ENCODE data around the gene SPIC. TPM values are rescaled to one million over a fixed set of nuclear protein-coding genes. Genes with fewer than 3 reads are reported as not detected.

Gene SPIC
- total RNA-seq, 1 experiment from 2014 or later, result not detected

GRCh38 chr12:101474248-101474647 is 888 bp upstream of the SPIC start:
- intact Hi-C loops (cut with micrococcal nuclease), result no loop called here
- CTCF ChIA-PET, result no interaction called here
- no TSS peak for BruUV-seq (replicated peaks)

GRCh38 chr12:101475751-101476305 is 692 bp downstream of the SPIC start:
- no peak overlapping the region for H3K27ac ChIP-seq (ENCODE audit: low read length)
- H3K9me2 ChIP-seq (replicated peaks; ENCODE audit: low read length), result no peaks in the 10 kb centered on the region
- H3K79me2 ChIP-seq (ENCODE audit: low read length), result no peaks in the 10 kb centered on the region
- no peak overlapping the region for H3K9ac ChIP-seq (ENCODE audit: low read length)
- H2AFZ ChIP-seq (ENCODE audit: low read length), result no peak overlapping the region
- intact Hi-C loops (cut with micrococcal nuclease), result no loop called here
- no peaks in the 10 kb centered on the region for H3K9me3 ChIP-seq (ENCODE audit: low read length)
- no peaks in the 10 kb centered on the region for H3F3A ChIP-seq (ENCODE audit: low read length, unreplicated experiment)
- H4K20me1 ChIP-seq (ENCODE audit: low read length), result no peaks in the 10 kb centered on the region
- H3K4me2 ChIP-seq (ENCODE audit: low read length), result no peak overlapping the region
- DNase-seq (no peak), ATAC-seq (no peak)
- ChIA-PET POLR2A (ENCODE audit: unreplicated experiment) (no interaction called here), CTCF (no interaction called here)
- H3K27me3 ChIP-seq (ENCODE audit: low read length), result peaks cover 48% of the 10 kb centered on the region
- no peaks in the 10 kb centered on the region for H3K4me1 ChIP-seq (ENCODE audit: insufficient read depth, low read length)
- BruUV-seq (replicated peaks), result no TSS peak
- H3K36me3 ChIP-seq (ENCODE audit: low read depth, low read length), result no peaks in the 10 kb centered on the region
- no peak overlapping the region for H3K4me3 ChIP-seq (ENCODE audit: low read length)
- no peak for TF ChIP-seq EZH2 (IDR thresholded peaks at IDR 0.05; ENCODE audit: low read length, unreplicated experiment)
- TF ChIP-seq EZH2phosphoT487 (IDR thresholded peaks at IDR 0.05; ENCODE audit: borderline replicate concordance, low read length), result no peak
- TF ChIP-seq CTCF (conservative IDR thresholded peaks at IDR 0.05; ENCODE audit: low read depth, low read length), result no peak

More at GRCh38 chr12:101474248-101474647, 888 bp upstream of the SPIC start:
- Histone ChIP-seq H3K9ac (ENCODE audit: low read length) (no peak overlapping the region), H3K4me1 (ENCODE audit: insufficient read depth, low read length) (no peaks in the 10 kb centered on the region), H3K9me3 (ENCODE audit: low read length) (no peaks in the 10 kb centered on the region), H3K36me3 (ENCODE audit: low read depth, low read length) (no peaks in the 10 kb centered on the region), H4K20me1 (ENCODE audit: low read length) (no peaks in the 10 kb centered on the region), H3K4me3 (ENCODE audit: low read length) (no peak overlapping the region), H3F3A (ENCODE audit: low read length, unreplicated experiment) (no peaks in the 10 kb centered on the region), H3K27ac (ENCODE audit: low read length) (no peak overlapping the region), H3K79me2 (ENCODE audit: low read length) (no peaks in the 10 kb centered on the region), H3K27me3 (ENCODE audit: low read length) (peaks cover 41% of the 10 kb centered on the region), H2AFZ (ENCODE audit: low read length) (no peak overlapping the region), H3K4me2 (ENCODE audit: low read length) (no peak overlapping the region), H3K9me2 (replicated peaks; ENCODE audit: low read length) (no peaks in the 10 kb centered on the region)
- TF ChIP-seq EZH2phosphoT487 (IDR thresholded peaks at IDR 0.05; ENCODE audit: borderline replicate concordance, low read length) (no peak), EZH2 (IDR thresholded peaks at IDR 0.05; ENCODE audit: low read length, unreplicated experiment) (no peak), CTCF (conservative IDR thresholded peaks at IDR 0.05; ENCODE audit: low read depth, low read length) (no peak)
- DNase-seq, result no peak
- POLR2A ChIA-PET (ENCODE audit: unreplicated experiment), result no interaction called here
- ATAC-seq, result no peak

- H3K9ac ChIP-seq (ENCODE audit: low read length), result no peak overlapping the region
- DNase-seq, result no peak
- no peak for TF ChIP-seq EZH2 (IDR thresholded peaks at IDR 0.05; ENCODE audit: low read length, unreplicated experiment)
- no peak for TF ChIP-seq CTCF (conservative IDR thresholded peaks at IDR 0.05; ENCODE audit: low read depth, low read length)
- TF ChIP-seq EZH2phosphoT487 (IDR thresholded peaks at IDR 0.05; ENCODE audit: borderline replicate concordance, low read length), result no peak
- ATAC-seq, result no peak
- H3K4me1 ChIP-seq (ENCODE audit: insufficient read depth, low read length), result no peaks in the 10 kb centered on the region
- H2AFZ ChIP-seq (ENCODE audit: low read length), result no peak overlapping the region
- no peaks in the 10 kb centered on the region for H3K36me3 ChIP-seq (ENCODE audit: low read depth, low read length)
- no peaks in the 10 kb centered on the region for H3F3A ChIP-seq (ENCODE audit: low read length, unreplicated experiment)
- no peaks in the 10 kb centered on the region for H3K9me2 ChIP-seq (replicated peaks; ENCODE audit: low read length)
- H3K27ac ChIP-seq (ENCODE audit: low read length), result no peak overlapping the region
- H3K27me3 ChIP-seq (ENCODE audit: low read length), result peaks cover 34% of the 10 kb centered on the region; the same call in 1 of the 2 replicates
- H3K4me3 ChIP-seq (ENCODE audit: low read length), result no peak overlapping the region
- H3K79me2 ChIP-seq (ENCODE audit: low read length), result no peaks in the 10 kb centered on the region
- H4K20me1 ChIP-seq (ENCODE audit: low read length), result no peaks in the 10 kb centered on the region
- BruUV-seq (replicated peaks), result no TSS peak
- POLR2A ChIA-PET (ENCODE audit: unreplicated experiment), result no interaction called here
- CTCF ChIA-PET, result no interaction called here
- H3K4me2 ChIP-seq (ENCODE audit: low read length), result no peak overlapping the region
- no peaks in the 10 kb centered on the region for H3K9me3 ChIP-seq (ENCODE audit: low read length)
- intact Hi-C loops (cut with micrococcal nuclease), result no loop called here
Measured at GRCh38 chr12:101480849-101481248, 5.7 kb downstream of the SPIC start.
